LNCAP (cell line): ENCODE results near the gene SMAGP.

Source experiments
- CTCF ChIP-seq: fragments of 450-650 bp; IDR thresholded peaks from 2 replicates; pipeline ENCODE4 v1.5.1; 2017; ENCODE audit warnings: mild to moderate bottlenecking

Gene SMAGP

GRCh38 chr12:51208016-51208660 lies 62.1 kb downstream of the SMAGP start:
- TF ChIP-seq CTCF, result no peak

DNA sequence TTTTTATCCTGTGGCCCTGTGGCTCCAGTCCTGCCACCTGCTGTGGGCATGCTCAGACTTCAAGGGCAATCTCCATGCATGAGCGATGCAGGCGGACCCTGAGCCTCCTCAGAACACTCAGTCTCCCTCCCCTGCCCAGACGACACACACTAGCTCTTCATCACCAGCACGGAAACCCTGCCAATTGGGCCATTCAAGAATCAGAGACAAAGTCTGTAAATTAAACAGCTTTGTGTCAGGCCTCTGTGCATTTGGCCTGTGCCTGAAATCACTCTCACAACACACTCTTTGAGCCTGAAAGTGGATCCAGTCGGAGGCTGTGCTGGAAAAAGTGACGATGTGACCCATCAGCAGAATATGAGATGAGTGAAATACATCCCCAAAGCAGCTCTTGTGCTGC lies 64.9 kb downstream of the SMAGP start:
- TF ChIP-seq CTCF, result no peak

DNA sequence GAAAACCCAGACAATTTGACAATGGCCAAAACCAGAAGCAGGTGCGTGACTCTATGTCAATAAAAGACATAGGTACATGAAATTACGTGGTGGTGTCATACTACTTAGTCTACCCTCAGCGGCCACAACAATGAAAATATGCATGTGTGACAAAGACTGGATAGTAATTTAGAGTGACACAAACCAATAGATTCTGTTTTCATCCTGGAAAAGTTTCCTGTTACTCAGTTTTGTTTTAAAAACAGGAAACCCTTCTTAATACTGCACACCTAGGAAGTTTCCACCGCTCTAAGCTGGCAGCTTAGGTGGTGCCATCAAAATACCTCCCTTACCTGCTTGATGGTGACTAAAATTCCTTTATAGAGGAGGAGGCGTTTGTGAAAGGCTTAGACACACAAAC lies 67.5 kb downstream of the SMAGP start:
- no peak for TF ChIP-seq CTCF

- TF ChIP-seq CTCF, result no peak
Observed at GRCh38 chr12:51200806-51201205, 69.4 kb downstream of the SMAGP start.

DNA sequence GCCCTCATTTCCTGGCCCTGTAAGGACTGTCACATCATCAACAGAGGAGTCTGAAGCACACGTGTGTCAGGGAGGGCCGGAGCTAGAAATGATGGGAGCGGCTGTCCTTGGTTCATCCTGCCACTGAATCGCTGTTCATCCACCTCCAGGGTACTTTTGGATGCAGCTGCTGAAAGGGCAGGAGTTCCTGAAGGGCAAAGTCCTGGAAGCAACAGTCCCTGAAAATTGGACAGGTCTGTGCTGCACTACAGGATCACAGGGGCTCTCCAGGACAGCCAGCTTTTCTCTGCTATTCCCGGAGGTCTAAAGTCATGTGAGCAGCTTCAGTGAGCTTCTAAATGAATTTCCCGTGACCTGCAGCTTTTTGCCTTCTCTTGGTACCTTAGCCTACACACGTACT lies 70.1 kb downstream of the SMAGP start:
- TF ChIP-seq CTCF, result no peak

- no peak for TF ChIP-seq CTCF
Observed at GRCh38 chr12:51199366-51199945, 70.8 kb downstream of the SMAGP start.

DNA sequence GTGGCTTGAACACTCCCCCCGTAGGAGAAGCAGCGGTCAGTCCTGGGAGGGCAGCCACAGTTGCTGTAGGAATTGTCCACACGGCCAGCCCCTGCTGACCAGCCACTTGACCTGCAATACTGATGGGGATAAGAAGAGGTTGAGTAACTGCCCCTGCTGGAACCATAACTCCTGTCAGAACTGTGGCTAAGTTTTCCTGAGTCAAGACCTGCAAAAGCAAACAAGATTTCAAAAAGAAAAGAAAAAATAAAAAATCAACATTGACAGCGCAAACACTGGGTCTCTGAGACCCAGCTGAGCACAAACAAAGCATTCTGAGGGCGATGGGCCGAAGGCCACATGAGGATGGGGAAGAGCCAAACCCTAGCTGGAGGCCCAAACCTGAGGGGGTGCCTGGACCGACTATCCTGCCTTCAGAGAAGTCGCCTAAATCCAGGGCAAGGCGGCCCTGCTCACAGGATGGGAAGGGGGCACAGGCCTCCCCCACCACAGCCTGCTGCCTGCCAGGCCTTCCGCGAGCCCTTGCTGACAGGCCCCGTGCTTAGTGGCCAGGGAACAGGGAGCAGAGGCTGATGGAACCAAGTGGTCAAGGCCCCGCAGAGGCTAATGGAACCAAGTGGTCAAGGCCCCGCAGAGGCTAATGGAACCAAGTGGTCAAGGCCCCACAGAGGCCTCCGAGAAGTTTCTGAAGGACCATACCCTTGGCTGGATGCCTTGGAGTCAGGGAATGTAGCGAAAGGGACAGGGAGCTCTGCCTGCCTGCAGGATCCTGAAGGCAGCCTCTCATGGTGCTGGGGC lies 71.4 kb downstream of the SMAGP start:
- TF ChIP-seq CTCF, result no peak
